HEK293 (cell line): ENCODE results near the gene ESPNL.

Experiments
- CTCF ChIA-PET: fragments of 350-600 bp; formaldehyde crosslinking; extraction: SDS; loops from one replicate; lab custom pipeline; 2021; ENCODE audit warnings: antibody characterized with exemption; lab: Yijun Ruan, JAX
- POLR2A ChIA-PET: fragments of 300-600 bp; formaldehyde crosslinking; extraction: SDS; loops from one replicate; lab custom pipeline; 2020; ENCODE audit warnings: antibody characterized with exemption, inconsistent platforms; lab: Yijun Ruan, JAX
- H3K27ac ChIP-seq: fragments of 200-500 bp; sonication (Bioruptor generic); 2 replicates; pipeline ENCODE4 v1.5.1; 2014; ENCODE audit warnings: low read depth, low read length, control low read depth, inconsistent platforms; ENCODE audit errors: extremely low read depth
- H3K36me3 ChIP-seq, 2 experiments: fragments of 200-500 bp in 1 of 2; sonication (Bioruptor generic) in 1 of 2; 1 replicate in 1 of 2; 2 replicates in 1 of 2; pipeline ENCODE4 v1.5.1; 2014 to 2017; ENCODE audit warnings: inconsistent platforms in 2 of 2, low read length in 2 of 2; ENCODE audit not compliant: control insufficient read depth in 2 of 2, insufficient read depth in 1 of 2
- H3K4me1 ChIP-seq: fragments of 200-500 bp; sonication (Bioruptor generic); 2 replicates; pipeline ENCODE4 v1.5.1; 2014; ENCODE audit warnings: mild to moderate bottlenecking, low read length, inconsistent platforms; ENCODE audit not compliant: control insufficient read depth, insufficient read depth
- H3K4me3 ChIP-seq: 2 replicates; pipeline ENCODE4 v1.5.1; 2011; ENCODE audit warnings: low read depth, mild to moderate bottlenecking, control low read depth, low read length, moderate library complexity
- H3K9me3 ChIP-seq: fragments of 200-500 bp; sonication (Bioruptor generic); 2 replicates; pipeline ENCODE4 v1.5.1; 2014; ENCODE audit warnings: low read depth, low read length, inconsistent platforms; ENCODE audit not compliant: control insufficient read depth, insufficient read depth
- BCL6B ChIP-seq: fragments of 450-650 bp; formaldehyde crosslinking; IDR thresholded peaks from 2 replicates; pipeline ENCODE4 v1.5.1; 2017; ENCODE audit warnings: missing biosample characterization, missing genetic modification characterization
- GLIS1 ChIP-seq: fragments of 450-650 bp; formaldehyde crosslinking; IDR thresholded peaks from 2 replicates; pipeline ENCODE4 v1.5.1; 2016; ENCODE audit warnings: missing biosample characterization, missing genetic modification characterization
- OVOL3 ChIP-seq: fragments of 450-650 bp; formaldehyde crosslinking; IDR thresholded peaks from 2 replicates; pipeline ENCODE4 v1.5.1; 2016; ENCODE audit warnings: missing biosample characterization, missing genetic modification characterization
- PRDM1 ChIP-seq: fragments of 450-650 bp; formaldehyde crosslinking; IDR thresholded peaks from 2 replicates; pipeline ENCODE4; 2016; ENCODE audit warnings: missing biosample characterization, missing genetic modification characterization
- PRDM10 ChIP-seq: fragments of 450-650 bp; formaldehyde crosslinking; IDR thresholded peaks from 2 replicates; pipeline ENCODE4 v1.5.1; 2016; ENCODE audit warnings: missing biosample characterization, missing genetic modification characterization
- ZFP3 ChIP-seq: fragments of 450-650 bp; formaldehyde crosslinking; IDR thresholded peaks from 2 replicates; pipeline ENCODE4 v1.5.1; 2016; ENCODE audit warnings: low read depth, missing biosample characterization, missing genetic modification characterization
- ZNF132 ChIP-seq: fragments of 450-650 bp; formaldehyde crosslinking; IDR thresholded peaks from 2 replicates; pipeline ENCODE4 v1.5.1; 2017; ENCODE audit warnings: missing biosample characterization, missing genetic modification characterization, borderline replicate concordance
- ZNF16 ChIP-seq: fragments of 450-650 bp; formaldehyde crosslinking; IDR thresholded peaks from 2 replicates; pipeline ENCODE4 v1.5.1; 2016; ENCODE audit warnings: low read depth, missing biosample characterization, missing genetic modification characterization
- ZNF174 ChIP-seq: fragments of 450-650 bp; formaldehyde crosslinking; IDR thresholded peaks from 2 replicates; pipeline ENCODE4 v1.5.0; 2017; ENCODE audit warnings: missing biosample characterization, mild to moderate bottlenecking, missing genetic modification characterization
- ZNF266 ChIP-seq: fragments of 450-650 bp; formaldehyde crosslinking; IDR thresholded peaks from 2 replicates; pipeline ENCODE4 v1.5.1; 2016; ENCODE audit warnings: missing biosample characterization, missing genetic modification characterization, low read depth
- ZNF341 ChIP-seq: fragments of 450-650 bp; formaldehyde crosslinking; IDR thresholded peaks from 2 replicates; pipeline ENCODE4; 2016; ENCODE audit warnings: low read depth, missing biosample characterization, missing genetic modification characterization
- ZNF600 ChIP-seq: fragments of 450-650 bp; formaldehyde crosslinking; IDR thresholded peaks from 2 replicates; pipeline ENCODE4 v1.5.1; 2016; ENCODE audit warnings: missing biosample characterization, missing genetic modification characterization
- ZNF610 ChIP-seq: fragments of 450-650 bp; formaldehyde crosslinking; IDR thresholded peaks from 2 replicates; pipeline ENCODE4 v1.5.1; 2016; ENCODE audit warnings: missing biosample characterization, missing genetic modification characterization, borderline replicate concordance
- ZNF645 ChIP-seq: fragments of 450-650 bp; formaldehyde crosslinking; IDR thresholded peaks from 2 replicates; pipeline ENCODE4; 2016; ENCODE audit warnings: missing biosample characterization, missing genetic modification characterization
- ZSCAN23 ChIP-seq: fragments of 450-650 bp; formaldehyde crosslinking; IDR thresholded peaks from 2 replicates; pipeline ENCODE4 v1.5.1; 2016; ENCODE audit warnings: missing biosample characterization, missing genetic modification characterization
- TF ChIP-seq, protein P1 (sequence below): fragments of 450-650 bp; formaldehyde crosslinking; IDR thresholded peaks from 2 replicates; pipeline ENCODE4 v1.5.1; 2016; ENCODE audit warnings: missing biosample characterization, missing genetic modification characterization, borderline replicate concordance
- TF ChIP-seq, protein P2 (sequence below): fragments of 450-650 bp; formaldehyde crosslinking; IDR thresholded peaks from 2 replicates; pipeline ENCODE4 v1.5.1; 2016; ENCODE audit warnings: missing biosample characterization, missing genetic modification characterization

Gene ESPNL

DNA sequence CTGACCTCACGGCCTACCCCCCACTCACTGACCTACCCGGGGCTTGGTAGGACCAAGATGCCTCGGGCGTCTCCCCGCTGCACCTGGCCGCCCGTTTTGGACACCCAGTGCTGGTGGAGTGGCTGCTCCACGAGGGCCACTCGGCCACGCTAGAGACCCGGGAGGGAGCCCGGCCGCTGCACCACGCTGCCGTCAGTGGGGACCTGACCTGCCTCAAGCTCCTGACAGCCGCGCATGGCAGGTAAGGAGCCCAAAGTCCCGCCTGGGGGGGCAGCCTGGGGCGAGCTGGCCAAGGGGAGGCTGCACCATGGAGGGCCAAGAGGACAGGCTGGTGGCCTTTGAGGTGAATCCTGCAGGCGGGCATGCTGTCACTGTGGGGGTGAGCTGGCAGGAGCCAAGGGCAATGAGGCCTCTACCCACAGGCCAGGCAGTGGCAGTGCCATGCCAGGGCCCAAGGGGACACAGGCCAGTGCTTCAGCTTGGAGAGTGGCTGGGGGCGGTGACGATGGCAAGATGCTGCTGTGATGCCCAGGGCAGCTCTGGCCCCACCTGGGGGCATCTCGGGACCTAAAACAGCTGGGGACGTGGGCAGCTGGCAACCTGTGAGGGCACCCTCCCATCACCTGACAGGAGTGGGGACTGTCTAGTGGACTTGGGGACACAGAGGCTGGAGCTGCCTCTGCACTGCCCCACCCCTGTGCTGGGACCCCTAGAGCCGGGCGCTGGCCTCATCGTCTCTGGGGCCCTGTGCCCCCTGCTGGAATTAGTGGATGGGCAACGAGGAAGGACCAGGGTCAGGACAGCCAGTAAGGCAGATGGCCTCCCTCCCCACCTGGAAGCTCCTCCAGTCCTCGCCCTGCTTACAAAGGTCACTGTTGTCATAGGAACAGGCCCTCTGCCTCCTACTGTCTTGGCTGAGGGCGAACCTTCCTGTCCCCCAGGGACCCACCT is 2.0 kb downstream of the ESPNL start (continued):
- TF ChIP-seq PRDM10 (tag by site-specific recombination), result no peak
- TF ChIP-seq GLIS1, result no peak

DNA sequence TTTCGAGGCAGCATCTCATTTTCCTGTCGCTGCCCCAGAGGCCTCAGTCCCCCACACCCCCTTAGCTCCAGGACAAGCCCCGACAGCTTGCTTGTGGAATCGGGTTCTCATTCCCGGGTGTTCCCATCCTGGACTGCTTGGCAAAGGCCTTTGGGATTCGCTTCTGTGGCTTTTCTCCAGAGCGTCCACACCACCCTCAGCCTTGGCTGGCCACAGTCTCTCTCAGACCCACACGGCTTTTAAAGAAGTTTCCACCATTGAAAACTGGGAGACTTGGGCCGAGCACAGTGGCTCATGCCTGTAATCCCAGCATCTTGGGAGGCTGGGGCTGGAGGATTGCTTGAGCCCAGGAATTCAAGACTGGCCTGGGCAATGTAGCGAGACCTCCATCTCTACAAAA is 2.7 kb downstream of the ESPNL start:
- CTCF ChIA-PET, result no interaction called here
- Histone ChIP-seq H3K36me3 (no peaks in the 10 kb centered on the region), H3K9me3 (no peaks in the 10 kb centered on the region), H3K4me1 (no peaks in the 10 kb centered on the region), H3K27ac (no peak overlapping the region)
- POLR2A ChIA-PET, result no interaction called here
- no peak for TF ChIP-seq ZSCAN23 (tag by site-specific recombination)
- TF ChIP-seq ZFP3 (tag by site-specific recombination), result no peak
- TF ChIP-seq ZNF645 (tag by site-specific recombination), result no peak
- TF ChIP-seq ZNF341 (tag by site-specific recombination), result peak; percentile 42; the same call in 1 of the 2 replicates
- TF ChIP-seq ZNF600, result no peak
- TF ChIP-seq, all 188 proteins: peak for 1
- no peak overlapping the region for H3K4me3 ChIP-seq

GRCh38 chr2:238103465-238104225 is 3.5 kb downstream of the ESPNL start:
- Histone ChIP-seq H3K27ac (no peak overlapping the region), H3K9me3 (no peaks in the 10 kb centered on the region), H3K4me1 (no peaks in the 10 kb centered on the region), H3K36me3 (no peaks in the 10 kb centered on the region), H3K4me3 (no peak overlapping the region)
- ChIA-PET POLR2A (no interaction called here), CTCF (interaction anchor here (0.7 kb wide), 1 partner anchor 39 kb away, joined by 3 read pairs; no protein-coding TSS in a partner anchor)
- no peak for TF ChIP-seq ZNF174
- TF ChIP-seq, protein P1, sequence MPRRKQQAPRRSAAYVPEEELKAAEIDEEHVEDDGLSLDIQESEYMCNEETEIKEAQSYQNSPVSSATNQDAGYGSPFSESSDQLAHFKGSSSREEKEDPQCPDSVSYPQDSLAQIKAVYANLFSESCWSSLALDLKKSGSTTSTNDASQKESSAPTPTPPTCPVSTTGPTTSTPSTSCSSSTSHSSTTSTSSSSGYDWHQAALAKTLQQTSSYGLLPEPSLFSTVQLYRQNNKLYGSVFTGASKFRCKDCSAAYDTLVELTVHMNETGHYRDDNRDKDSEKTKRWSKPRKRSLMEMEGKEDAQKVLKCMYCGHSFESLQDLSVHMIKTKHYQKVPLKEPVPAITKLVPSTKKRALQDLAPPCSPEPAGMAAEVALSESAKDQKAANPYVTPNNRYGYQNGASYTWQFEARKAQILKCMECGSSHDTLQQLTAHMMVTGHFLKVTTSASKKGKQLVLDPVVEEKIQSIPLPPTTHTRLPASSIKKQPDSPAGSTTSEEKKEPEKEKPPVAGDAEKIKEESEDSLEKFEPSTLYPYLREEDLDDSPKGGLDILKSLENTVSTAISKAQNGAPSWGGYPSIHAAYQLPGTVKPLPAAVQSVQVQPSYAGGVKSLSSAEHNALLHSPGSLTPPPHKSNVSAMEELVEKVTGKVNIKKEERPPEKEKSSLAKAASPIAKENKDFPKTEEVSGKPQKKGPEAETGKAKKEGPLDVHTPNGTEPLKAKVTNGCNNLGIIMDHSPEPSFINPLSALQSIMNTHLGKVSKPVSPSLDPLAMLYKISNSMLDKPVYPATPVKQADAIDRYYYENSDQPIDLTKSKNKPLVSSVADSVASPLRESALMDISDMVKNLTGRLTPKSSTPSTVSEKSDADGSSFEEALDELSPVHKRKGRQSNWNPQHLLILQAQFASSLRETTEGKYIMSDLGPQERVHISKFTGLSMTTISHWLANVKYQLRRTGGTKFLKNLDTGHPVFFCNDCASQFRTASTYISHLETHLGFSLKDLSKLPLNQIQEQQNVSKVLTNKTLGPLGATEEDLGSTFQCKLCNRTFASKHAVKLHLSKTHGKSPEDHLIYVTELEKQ, result no peak
- TF ChIP-seq PRDM1 (tag by site-specific recombination), result no peak
- TF ChIP-seq, protein P2, sequence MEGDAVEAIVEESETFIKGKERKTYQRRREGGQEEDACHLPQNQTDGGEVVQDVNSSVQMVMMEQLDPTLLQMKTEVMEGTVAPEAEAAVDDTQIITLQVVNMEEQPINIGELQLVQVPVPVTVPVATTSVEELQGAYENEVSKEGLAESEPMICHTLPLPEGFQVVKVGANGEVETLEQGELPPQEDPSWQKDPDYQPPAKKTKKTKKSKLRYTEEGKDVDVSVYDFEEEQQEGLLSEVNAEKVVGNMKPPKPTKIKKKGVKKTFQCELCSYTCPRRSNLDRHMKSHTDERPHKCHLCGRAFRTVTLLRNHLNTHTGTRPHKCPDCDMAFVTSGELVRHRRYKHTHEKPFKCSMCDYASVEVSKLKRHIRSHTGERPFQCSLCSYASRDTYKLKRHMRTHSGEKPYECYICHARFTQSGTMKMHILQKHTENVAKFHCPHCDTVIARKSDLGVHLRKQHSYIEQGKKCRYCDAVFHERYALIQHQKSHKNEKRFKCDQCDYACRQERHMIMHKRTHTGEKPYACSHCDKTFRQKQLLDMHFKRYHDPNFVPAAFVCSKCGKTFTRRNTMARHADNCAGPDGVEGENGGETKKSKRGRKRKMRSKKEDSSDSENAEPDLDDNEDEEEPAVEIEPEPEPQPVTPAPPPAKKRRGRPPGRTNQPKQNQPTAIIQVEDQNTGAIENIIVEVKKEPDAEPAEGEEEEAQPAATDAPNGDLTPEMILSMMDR (tag by site-specific recombination), result no peak
- TF ChIP-seq OVOL3 (tag by site-specific recombination), result no peak
- TF ChIP-seq ZNF610 (tag by site-specific recombination), result no peak
- TF ChIP-seq ZNF132, result no peak
- no peak for TF ChIP-seq BCL6B (tag by site-specific recombination)
- TF ChIP-seq ZNF16 (tag by site-specific recombination), result no peak
- TF ChIP-seq ZNF266 (tag by site-specific recombination), result no peak
